Muscle of leg (tissue), 16 donors: ENCODE results near the gene ERGIC3. TPM values are rescaled to one million over a fixed set of nuclear protein-coding genes. Genes with fewer than 3 reads are reported as not detected.

Experiments used
- DNase-seq: peaks from one replicate; pipeline ENCODE4 v3.0.0; 2013
- H3K27ac ChIP-seq: one replicate; pipeline ENCODE4 v1.5.1; 2013; ENCODE audit warnings: mild to moderate bottlenecking, low read length, control low read depth
- H3K27me3 ChIP-seq: one replicate; pipeline ENCODE4 v1.6.1; 2013; ENCODE audit warnings: low read length; ENCODE audit not compliant: control insufficient read depth, insufficient read depth
- H3K36me3 ChIP-seq: one replicate; pipeline ENCODE4 v1.6.1; 2013; ENCODE audit warnings: low read length; ENCODE audit not compliant: control insufficient read depth, insufficient read depth
- H3K4me1 ChIP-seq: one replicate; pipeline ENCODE4 v1.6.1; 2013; ENCODE audit warnings: low read length; ENCODE audit not compliant: control insufficient read depth, insufficient read depth
- H3K4me3 ChIP-seq: one replicate; pipeline ENCODE4 v1.5.1; 2013; ENCODE audit warnings: low read length, control low read depth
- H3K9me3 ChIP-seq: replicated peaks from 2 replicates; pipeline ENCODE4 v1.6.1; 2013; ENCODE audit warnings: low read depth, low read length; ENCODE audit not compliant: control insufficient read depth
- WGBS: methylation state at CpG from one replicate; pipeline ENCODE4 v1.1.5; 2013; ENCODE audit warnings: missing lambda C conversion rate; ENCODE audit not compliant: insufficient coverage; 5-methylcytosine and 5-hydroxymethylcytosine counted together
- long read RNA-seq, 11 donors: transcript quantifications; one replicate each; lab custom pipeline, GENCODE V29; 2026
- polyA plus RNA-seq, 8 donors: library from polyadenylated mRNA; unstranded; fragments of 120-200 nt; gene quantifications; one replicate each; pipeline versions ENCODE4 v1.2.1 to v1.2.3, GENCODE V29; 2013; ENCODE audit warnings: inconsistent platforms in 1 of 8, low replicate concordance in 1 of 8; ENCODE audit not compliant: insufficient read length in 8 of 8, insufficient read depth in 1 of 8
- total RNA-seq: library from RNA; stranded (reverse); fragments of 120-200 nt; gene quantifications from one replicate; pipeline ENCODE4 v1.2.4, GENCODE V29; 2013

The ERGIC3 gene
- total RNA-seq: 236 TPM
- 100 to 1,000 TPM; 198 to 249 (median 224) TPM for polyA plus RNA-seq
- long read RNA-seq, donor 1, transcript ERGIC3-202 (13 exons, 1,359 nt): major isoform, 43 of 112 reads
- long read RNA-seq, donor 1, partial matches to known transcripts: 61 of 112 reads
- long read RNA-seq, donor 1, other reads (novel, unspliced or antisense): 0 of 112 reads
- long read RNA-seq, donor 2, transcript ERGIC3-202 (13 exons, 1,359 nt): major isoform, 15 of 17 reads
- long read RNA-seq, donor 2, partial matches to known transcripts: 0 of 17 reads
- long read RNA-seq, donor 2, other reads (novel, unspliced or antisense): 0 of 17 reads
- long read RNA-seq, donor 3, transcript ERGIC3-216 (3 exons, 766 nt): minor isoform, 5 of 251 reads
- long read RNA-seq, donor 3, transcript ERGIC3-202 (13 exons, 1,359 nt): major isoform, 105 of 251 reads
- long read RNA-seq, donor 3, partial matches to known transcripts: 132 of 251 reads
- long read RNA-seq, donor 3, other reads (novel, unspliced or antisense): 0 of 251 reads
- long read RNA-seq, donor 4, transcript ERGIC3-202 (13 exons, 1,359 nt): major isoform, 42 of 69 reads
- long read RNA-seq, donor 4, partial matches to known transcripts: 21 of 69 reads
- long read RNA-seq, donor 4, other reads (novel, unspliced or antisense): 0 of 69 reads
- long read RNA-seq, donor 5, transcript ERGIC3-216 (3 exons, 766 nt): minor isoform, 6 of 324 reads
- long read RNA-seq, donor 5, transcript ERGIC3-202 (13 exons, 1,359 nt): major isoform, 122 of 324 reads
- long read RNA-seq, donor 5, transcript ERGIC3-215 (4 exons, 584 nt): minor isoform, 17 of 324 reads
- long read RNA-seq, donor 5, partial matches to known transcripts: 174 of 324 reads
- long read RNA-seq, donor 5, other reads (novel, unspliced or antisense): 0 of 324 reads
- long read RNA-seq, donor 6, transcript ERGIC3-215 (4 exons, 584 nt): minor isoform, 7 of 302 reads
- long read RNA-seq, donor 6, transcript ERGIC3-202 (13 exons, 1,359 nt): major isoform, 168 of 302 reads
- long read RNA-seq, donor 6, transcript ERGIC3-216 (3 exons, 766 nt): minor isoform, 11 of 302 reads
- long read RNA-seq, donor 6, partial matches to known transcripts: 108 of 302 reads
- long read RNA-seq, donor 6, other reads (novel, unspliced or antisense): 0 of 302 reads
- long read RNA-seq, donor 7, transcript ERGIC3-202 (13 exons, 1,359 nt): major isoform, 101 of 179 reads
- long read RNA-seq, donor 7, transcript ERGIC3-216 (3 exons, 766 nt): minor isoform, 9 of 179 reads
- long read RNA-seq, donor 7, partial matches to known transcripts: 62 of 179 reads
- long read RNA-seq, donor 7, other reads (novel, unspliced or antisense): 0 of 179 reads
- long read RNA-seq, donor 8, transcript ERGIC3-216 (3 exons, 766 nt): minor isoform, 7 of 132 reads
- long read RNA-seq, donor 8, transcript ERGIC3-202 (13 exons, 1,359 nt): major isoform, 67 of 132 reads
- long read RNA-seq, donor 8, partial matches to known transcripts: 54 of 132 reads
- long read RNA-seq, donor 8, other reads (novel, unspliced or antisense): 0 of 132 reads
- long read RNA-seq, donor 9, transcript ERGIC3-216 (3 exons, 766 nt): minor isoform, 8 of 146 reads
- long read RNA-seq, donor 9, transcript ERGIC3-202 (13 exons, 1,359 nt): major isoform, 68 of 146 reads
- long read RNA-seq, donor 9, partial matches to known transcripts: 60 of 146 reads
- long read RNA-seq, donor 9, other reads (novel, unspliced or antisense): 0 of 146 reads
- long read RNA-seq, donor 10, transcript ERGIC3-202 (13 exons, 1,359 nt): major isoform, 78 of 134 reads
- long read RNA-seq, donor 10, transcript ERGIC3-216 (3 exons, 766 nt): minor isoform, 9 of 134 reads
- long read RNA-seq, donor 10, partial matches to known transcripts: 44 of 134 reads
- long read RNA-seq, donor 10, other reads (novel, unspliced or antisense): 0 of 134 reads
- long read RNA-seq, donor 11, transcript ERGIC3-202 (13 exons, 1,359 nt): major isoform, 69 of 137 reads
- long read RNA-seq, donor 11, transcript ERGIC3-216 (3 exons, 766 nt): minor isoform, 9 of 137 reads
- long read RNA-seq, donor 11, transcript ERGIC3-215 (4 exons, 584 nt): minor isoform, 6 of 137 reads
- long read RNA-seq, donor 11, partial matches to known transcripts: 49 of 137 reads
- long read RNA-seq, donor 11, other reads (novel, unspliced or antisense): 0 of 137 reads

DNA sequence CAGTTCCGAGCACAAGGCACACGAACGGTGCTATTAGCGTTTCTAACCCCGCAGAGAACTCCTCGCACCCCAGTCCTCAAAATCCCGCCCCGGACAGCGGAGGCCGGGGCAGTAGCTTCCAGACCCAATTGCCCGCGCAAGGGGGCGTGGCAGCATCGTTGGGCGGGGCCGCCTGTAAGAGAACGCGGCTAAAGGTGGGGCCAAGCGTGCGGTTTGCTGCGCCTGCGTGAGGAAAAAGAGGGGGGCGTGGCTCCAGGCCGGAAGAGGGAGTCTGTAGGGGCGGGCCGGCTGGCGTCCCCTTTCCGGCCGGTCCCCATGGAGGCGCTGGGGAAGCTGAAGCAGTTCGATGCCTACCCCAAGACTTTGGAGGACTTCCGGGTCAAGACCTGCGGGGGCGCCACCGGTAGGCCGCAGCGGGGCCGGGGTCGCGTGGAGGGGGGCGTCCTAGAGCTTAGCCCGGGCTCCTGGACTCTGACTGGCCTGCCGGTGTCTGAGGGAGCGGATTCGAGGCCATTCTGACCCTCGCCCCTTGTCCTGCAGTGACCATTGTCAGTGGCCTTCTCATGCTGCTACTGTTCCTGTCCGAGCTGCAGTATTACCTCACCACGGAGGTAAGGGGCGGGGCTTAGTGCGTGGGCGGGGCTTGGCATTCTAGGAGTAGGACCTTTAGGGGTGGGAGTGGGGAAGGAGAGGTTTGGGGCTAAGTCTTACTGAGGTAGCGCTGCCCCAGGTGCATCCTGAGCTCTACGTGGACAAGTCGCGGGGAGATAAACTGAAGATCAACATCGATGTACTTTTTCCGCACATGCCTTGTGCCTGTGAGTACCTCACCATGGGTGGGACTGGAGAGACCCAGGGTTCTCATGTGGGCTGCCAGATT lies at the start of gene ERGIC3:
Gene ERGIC3 (plus strand): TSS at position 296 of the 880 bp plus-strand sequence. CDS start 20 bp downstream, at position 316.
- Histone ChIP-seq H3K9me3 (no peaks in the 10 kb centered on the region), H3K27ac (peak within 1 kb of the TSS; percentile 56), H3K4me1 (peaks cover 11% of the 10 kb centered on the region), H3K36me3 (peaks cover 24% of the 10 kb centered on the region), H3K27me3 (no peaks in the 10 kb centered on the region), H3K4me3 (peak within 1 kb of the TSS; percentile 89)
- WGBS: 2% methylated on average over 53 of the region's 57 CpGs
- DNase-seq: peak; percentile 98

DNA sequence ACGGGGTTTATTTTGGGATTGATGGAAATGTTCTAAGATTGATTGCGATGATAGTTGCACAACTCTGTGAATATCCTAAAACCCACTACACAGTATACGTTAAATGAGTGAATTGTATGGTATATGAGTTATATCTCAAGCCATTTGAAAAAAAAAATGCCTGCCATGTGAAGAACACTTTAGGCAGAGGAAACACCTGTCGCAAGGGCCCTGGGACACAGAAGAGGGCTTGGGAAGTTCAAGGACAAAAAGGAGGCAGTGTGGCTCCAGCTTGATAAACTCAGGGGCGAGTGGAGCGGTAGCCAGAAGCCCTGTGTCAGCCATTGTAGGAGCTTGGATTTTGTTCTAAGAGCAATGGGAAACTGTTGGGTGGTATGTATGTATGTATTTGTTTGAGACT lies 49.5 kb upstream of the ERGIC3 start:
- no peak for DNase-seq
- Histone ChIP-seq H3K4me3 (no peak overlapping the region), H3K36me3 (peaks cover 66% of the 10 kb centered on the region), H3K27ac (no peak overlapping the region), H3K4me1 (peaks cover 14% of the 10 kb centered on the region), H3K9me3 (no peaks in the 10 kb centered on the region), H3K27me3 (no peaks in the 10 kb centered on the region)
- WGBS: 92% methylated on average over 3 of the region's 6 CpGs

DNA sequence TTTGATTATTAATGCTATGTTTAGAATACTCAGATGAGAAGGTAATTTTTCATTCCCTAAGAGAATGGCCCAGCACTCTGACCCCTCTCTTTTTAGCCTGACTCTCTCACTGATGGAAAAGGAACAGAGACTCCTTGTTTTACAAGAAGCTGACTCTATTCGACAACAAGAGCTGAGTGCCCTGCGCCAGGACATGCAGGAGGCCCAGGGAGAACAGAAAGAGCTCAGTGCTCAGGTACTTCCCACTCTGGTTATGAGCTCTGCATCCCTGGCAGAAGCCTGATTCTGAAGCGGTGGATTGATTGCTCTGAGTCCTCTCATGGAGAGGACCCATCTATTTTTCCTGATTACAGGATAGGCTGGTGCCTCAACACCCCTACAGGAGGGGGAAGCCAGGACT lies 45.4 kb upstream of the ERGIC3 start:
- H3K4me1 ChIP-seq: peaks cover 28% of the 10 kb centered on the region
- peak overlapping the region; percentile 91 for H3K27ac ChIP-seq
- DNase-seq: no peak
- H3K9me3 ChIP-seq: no peaks in the 10 kb centered on the region
- no peaks in the 10 kb centered on the region for H3K27me3 ChIP-seq
- peaks cover 80% of the 10 kb centered on the region for H3K36me3 ChIP-seq
- WGBS: 60% methylated on average over 1 of the region's 3 CpGs
- H3K4me3 ChIP-seq: no peak overlapping the region

- WGBS: 91% methylated on average over 4 of the region's 5 CpGs
These were observed 44.6 kb upstream of the ERGIC3 start for GRCh38 chr20:35497320-35497719.

DNA sequence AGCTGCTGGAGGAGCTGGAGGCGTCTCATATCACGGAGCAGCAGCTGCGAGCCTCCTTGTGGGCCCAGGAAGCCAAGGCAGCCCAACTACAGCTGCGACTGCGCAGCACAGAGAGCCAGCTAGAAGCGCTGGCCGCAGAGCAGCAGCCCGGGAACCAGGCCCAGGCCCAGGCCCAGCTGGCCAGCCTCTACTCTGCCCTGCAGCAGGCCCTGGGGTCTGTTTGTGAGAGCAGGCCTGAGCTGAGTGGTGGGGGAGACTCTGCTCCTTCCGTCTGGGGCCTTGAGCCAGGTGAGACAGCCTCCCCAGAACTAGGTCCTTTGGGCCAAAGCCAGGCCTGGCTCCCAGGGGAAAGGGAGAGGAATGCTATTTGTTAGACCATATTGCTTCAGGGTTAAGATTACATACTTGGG lies 44.1 kb upstream of the ERGIC3 start:
- DNase-seq: peak; percentile 97
- Histone ChIP-seq H3K27me3 (no peaks in the 10 kb centered on the region), H3K4me3 (no peak overlapping the region), H3K27ac (peak overlapping the region; percentile 91), H3K9me3 (no peaks in the 10 kb centered on the region), H3K36me3 (peaks cover 89% of the 10 kb centered on the region), H3K4me1 (peaks cover 28% of the 10 kb centered on the region)
- WGBS: 28% methylated on average over 9 of the region's 9 CpGs

More at GRCh38 chr20:35497320-35497719, 44.6 kb upstream of the ERGIC3 start:
- H3K4me1 ChIP-seq: peaks cover 28% of the 10 kb centered on the region
- peaks cover 85% of the 10 kb centered on the region for H3K36me3 ChIP-seq
- peak overlapping the region; percentile 91 for H3K27ac ChIP-seq
- H3K9me3 ChIP-seq: no peaks in the 10 kb centered on the region
- no peaks in the 10 kb centered on the region for H3K27me3 ChIP-seq
- no peak overlapping the region for H3K4me3 ChIP-seq
- DNase-seq: no peak

DNA sequence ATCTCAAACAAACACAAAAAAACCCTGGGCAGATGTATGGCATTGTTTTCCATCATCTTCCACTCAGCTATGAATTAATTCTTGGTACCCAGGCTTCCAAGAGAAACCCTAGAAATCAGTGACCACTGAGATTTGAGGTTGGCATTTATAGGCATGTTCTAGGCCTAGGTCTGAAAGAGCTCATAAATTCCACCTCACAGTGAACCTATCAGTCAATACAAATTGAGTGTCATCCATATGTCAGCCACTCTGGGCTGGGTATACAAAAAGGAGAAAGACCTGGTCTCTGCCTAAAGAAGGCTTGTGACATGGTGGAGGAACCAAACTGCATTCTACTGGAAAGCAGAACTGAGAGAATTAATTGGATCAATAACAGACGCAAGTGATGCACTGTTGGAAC lies 42.6 kb upstream of the ERGIC3 start:
- no peak for DNase-seq
- H3K9me3 ChIP-seq: no peaks in the 10 kb centered on the region
- peaks cover 88% of the 10 kb centered on the region for H3K36me3 ChIP-seq
- WGBS: 50% methylated on average over 1 of the region's 1 CpG
- peaks cover 41% of the 10 kb centered on the region for H3K4me1 ChIP-seq
- H3K27ac ChIP-seq: no peak overlapping the region
- no peaks in the 10 kb centered on the region for H3K27me3 ChIP-seq
- no peak overlapping the region for H3K4me3 ChIP-seq

DNA sequence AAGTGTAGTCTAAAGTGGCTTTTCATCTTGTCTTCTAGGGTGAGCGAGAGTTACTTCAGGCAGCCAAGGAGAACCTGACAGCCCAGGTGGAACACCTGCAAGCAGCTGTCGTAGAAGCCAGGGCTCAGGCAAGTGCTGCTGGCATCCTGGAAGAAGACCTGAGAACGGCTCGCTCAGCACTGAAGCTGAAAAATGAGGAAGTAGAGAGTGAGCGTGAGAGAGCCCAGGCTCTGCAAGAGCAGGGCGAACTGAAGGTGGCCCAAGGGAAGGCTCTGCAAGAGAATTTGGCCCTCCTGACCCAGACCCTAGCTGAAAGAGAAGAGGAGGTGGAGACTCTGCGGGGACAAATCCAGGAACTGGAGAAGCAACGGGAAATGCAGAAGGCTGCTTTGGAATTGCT lies 39.5 kb upstream of the ERGIC3 start:
- DNase-seq: no peak
- H3K36me3 ChIP-seq: peaks cover 80% of the 10 kb centered on the region
- 72% methylated on average over 8 of the region's 8 CpGs for WGBS
- H3K27me3 ChIP-seq: no peaks in the 10 kb centered on the region
- H3K9me3 ChIP-seq: no peaks in the 10 kb centered on the region
- H3K27ac ChIP-seq: no peak overlapping the region
- H3K4me3 ChIP-seq: no peak overlapping the region
- peaks cover 30% of the 10 kb centered on the region for H3K4me1 ChIP-seq

DNA sequence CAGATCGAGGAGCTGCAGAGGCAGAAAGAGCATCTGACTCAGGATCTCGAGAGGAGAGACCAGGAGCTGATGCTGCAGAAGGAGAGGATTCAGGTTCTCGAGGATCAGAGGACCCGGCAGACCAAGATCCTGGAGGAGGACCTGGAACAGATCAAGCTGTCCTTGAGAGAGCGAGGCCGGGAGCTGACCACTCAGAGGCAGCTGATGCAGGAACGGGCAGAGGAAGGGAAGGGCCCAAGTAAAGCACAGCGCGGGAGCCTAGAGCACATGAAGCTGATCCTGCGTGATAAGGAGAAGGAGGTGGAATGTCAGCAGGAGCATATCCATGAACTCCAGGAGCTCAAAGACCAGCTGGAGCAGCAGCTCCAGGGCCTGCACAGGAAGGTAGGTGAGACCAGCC lies 38.6 kb upstream of the ERGIC3 start:
- DNase-seq: no peak

More for the DNA sequence above, 38.6 kb upstream of the ERGIC3 start:
- Histone ChIP-seq H3K4me1 (peaks cover 21% of the 10 kb centered on the region), H3K9me3 (no peaks in the 10 kb centered on the region), H3K27ac (no peak overlapping the region), H3K36me3 (peaks cover 81% of the 10 kb centered on the region), H3K4me3 (no peak overlapping the region), H3K27me3 (no peaks in the 10 kb centered on the region)
- WGBS: 89% methylated on average over 10 of the region's 10 CpGs
